Right atrium auricular region (tissue), 2 donors: ENCODE results near the gene TMEM59L. TPM values are rescaled to one million over a fixed set of nuclear protein-coding genes. Genes with fewer than 3 reads are reported as not detected.

ENCODE experiments used
- DNase-seq: peaks from one replicate; pipeline ENCODE4 v3.0.0-alpha.2; 2019; ENCODE audit warnings: low spot score
- H3K27ac ChIP-seq, 2 donors: fragments of 200-600 bp; sonication (generic); 1 replicate in 1 of 2; 2 replicates in 1 of 2; pipeline ENCODE4 v1.5.1; 2016 to 2019
- H3K27me3 ChIP-seq, 2 donors: fragments of 200-600 bp; sonication (generic); one replicate each; pipeline versions ENCODE4 v1.5.1 to v1.6.0; 2017 to 2019
- H3K36me3 ChIP-seq: fragments of 200-600 bp; sonication (generic); one replicate; pipeline ENCODE4 v1.5.1; 2016
- H3K4me1 ChIP-seq, 2 donors: fragments of 200-600 bp; sonication (generic); one replicate each; pipeline versions ENCODE4 v1.5.1 to v1.6.0; 2017 to 2019
- H3K4me3 ChIP-seq, 2 donors: fragments of 200-600 bp; sonication (generic); 1 replicate in 1 of 2; 2 replicates in 1 of 2; pipeline ENCODE4 v1.5.1; 2017 to 2019; ENCODE audit warnings: mild to moderate bottlenecking in 1 of 2, moderate library complexity in 1 of 2
- H3K9me3 ChIP-seq, 2 donors: fragments of 200-600 bp; sonication (generic); one replicate each; pipeline ENCODE4 v1.5.1; 2019
- total RNA-seq, 2 donors: library from RNA; depleted of rRNA; stranded (reverse); fragments of >200 nt; gene quantifications; one replicate each; pipeline ENCODE4 v1.1.0, GENCODE V29; 2016
- TF ChIP-seq, protein P1 (sequence below), 2 donors: fragments of 200-600 bp; sonication (generic); IDR thresholded peaks; one replicate each; pipeline ENCODE4 v1.5.1; 2019; ENCODE audit warnings: antibody characterized with exemption in 2 of 2

TMEM59L gene
- total RNA-seq, 2 donors from 2014 or later: 2.2 to 3.0 TPM

DNA sequence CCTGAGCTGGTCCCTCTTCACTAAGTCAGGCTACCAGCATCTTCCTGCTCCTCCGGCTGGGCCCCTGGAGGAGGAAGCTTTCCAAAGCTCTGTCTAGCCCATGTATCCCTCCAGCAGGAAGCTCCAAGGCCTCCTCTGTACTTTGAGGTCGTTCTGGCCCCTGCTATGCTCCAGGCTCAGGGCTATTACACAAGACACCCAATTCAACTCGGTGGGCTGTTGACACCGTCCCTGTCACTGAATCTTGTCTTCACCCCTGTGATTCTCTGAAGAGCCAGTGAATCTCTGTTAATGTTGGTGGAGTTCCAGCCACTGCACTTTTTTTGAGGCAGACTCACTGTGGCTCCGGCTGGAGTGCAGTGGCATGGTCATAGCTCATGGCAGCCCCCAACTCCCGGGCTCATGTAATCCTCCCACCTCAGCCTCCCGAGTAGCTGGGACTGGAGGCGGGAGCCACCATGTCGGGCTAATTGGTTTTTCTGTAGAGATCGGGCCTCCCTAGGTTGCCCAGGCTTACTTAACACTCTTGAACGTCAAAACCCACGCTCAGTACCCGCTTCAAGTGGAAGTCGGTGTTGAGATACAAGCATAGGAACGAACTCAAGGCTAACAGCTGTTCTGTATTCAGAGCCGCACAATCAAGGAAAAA lies 24.6 kb upstream of the TMEM59L start:
- Histone ChIP-seq H3K4me1 (peaks cover 0 to 18% of the 10 kb centered on the region in 2 donors), H3K9me3 (no peaks in the 10 kb centered on the region), H3K27ac (peak overlapping the region; percentile 78 to 86), H3K36me3 (peaks cover 10% of the 10 kb centered on the region), H3K4me3 (peak overlapping the region; percentile 72 to 84), H3K27me3 (no peaks in the 10 kb centered on the region)
- DNase-seq: no peak
- TF ChIP-seq, protein P1, sequence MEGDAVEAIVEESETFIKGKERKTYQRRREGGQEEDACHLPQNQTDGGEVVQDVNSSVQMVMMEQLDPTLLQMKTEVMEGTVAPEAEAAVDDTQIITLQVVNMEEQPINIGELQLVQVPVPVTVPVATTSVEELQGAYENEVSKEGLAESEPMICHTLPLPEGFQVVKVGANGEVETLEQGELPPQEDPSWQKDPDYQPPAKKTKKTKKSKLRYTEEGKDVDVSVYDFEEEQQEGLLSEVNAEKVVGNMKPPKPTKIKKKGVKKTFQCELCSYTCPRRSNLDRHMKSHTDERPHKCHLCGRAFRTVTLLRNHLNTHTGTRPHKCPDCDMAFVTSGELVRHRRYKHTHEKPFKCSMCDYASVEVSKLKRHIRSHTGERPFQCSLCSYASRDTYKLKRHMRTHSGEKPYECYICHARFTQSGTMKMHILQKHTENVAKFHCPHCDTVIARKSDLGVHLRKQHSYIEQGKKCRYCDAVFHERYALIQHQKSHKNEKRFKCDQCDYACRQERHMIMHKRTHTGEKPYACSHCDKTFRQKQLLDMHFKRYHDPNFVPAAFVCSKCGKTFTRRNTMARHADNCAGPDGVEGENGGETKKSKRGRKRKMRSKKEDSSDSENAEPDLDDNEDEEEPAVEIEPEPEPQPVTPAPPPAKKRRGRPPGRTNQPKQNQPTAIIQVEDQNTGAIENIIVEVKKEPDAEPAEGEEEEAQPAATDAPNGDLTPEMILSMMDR (IDR thresholded peaks at IDR 0.05): no peak

DNA sequence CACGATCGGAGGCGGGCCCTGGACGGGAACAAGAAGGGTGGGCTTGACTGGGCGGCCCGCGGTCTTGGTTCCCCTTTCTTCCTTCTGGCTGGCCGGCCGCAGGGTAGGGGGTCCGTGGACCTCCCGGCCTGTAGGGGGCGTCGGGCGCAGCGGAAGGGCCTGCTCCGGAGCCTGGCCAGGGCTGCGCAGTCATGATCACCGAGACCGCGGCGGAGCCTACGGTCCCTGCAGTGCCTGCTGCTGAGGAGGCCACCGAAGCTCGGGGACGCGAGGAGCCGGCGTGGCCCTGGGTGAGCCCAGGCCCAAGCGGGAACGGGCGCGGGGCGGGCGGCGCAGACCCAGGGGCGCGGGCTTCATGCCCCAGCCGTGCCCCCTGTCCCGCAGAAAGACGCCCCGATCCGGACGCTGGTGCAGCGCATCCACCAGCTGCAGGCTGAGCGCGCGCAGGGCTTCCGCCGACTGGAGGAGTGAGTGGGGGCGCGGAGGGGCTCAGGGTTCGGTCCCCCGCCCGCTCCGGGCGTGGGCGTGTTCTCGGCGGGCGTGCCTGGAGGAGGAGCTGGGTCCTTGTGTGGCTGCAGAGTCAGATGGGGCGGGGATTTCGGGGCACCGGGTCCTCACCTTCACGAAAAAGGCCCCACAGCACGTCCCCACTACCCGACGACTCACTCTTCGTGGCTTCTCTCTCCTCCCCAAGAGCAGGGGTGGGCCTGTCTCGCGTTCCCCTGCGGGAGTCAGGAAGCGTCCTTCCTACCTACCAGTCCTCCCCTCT lies 23.9 kb upstream of the TMEM59L start, which contains the start of gene REX1BD:
Gene REX1BD, plus strand, starts transcription at position 188 of the 769 bp plus-strand sequence. Its CDS starts 4 bp downstream, at position 192.
- TF ChIP-seq, protein P1 (IDR thresholded peaks at IDR 0.05): peak; percentile 84 to 91
- H3K9me3 ChIP-seq: no peaks in the 10 kb centered on the region
- H3K27me3 ChIP-seq: no peaks in the 10 kb centered on the region
- H3K27ac ChIP-seq: peak within 1 kb of the TSS; percentile 78 to 86
- H3K4me1 ChIP-seq: peaks cover 0 to 20% of the 10 kb centered on the region in 2 donors
- peaks cover 10% of the 10 kb centered on the region for H3K36me3 ChIP-seq
- DNase-seq: peak; percentile 88
- H3K4me3 ChIP-seq: peak within 1 kb of the TSS; percentile 72 to 84

DNA sequence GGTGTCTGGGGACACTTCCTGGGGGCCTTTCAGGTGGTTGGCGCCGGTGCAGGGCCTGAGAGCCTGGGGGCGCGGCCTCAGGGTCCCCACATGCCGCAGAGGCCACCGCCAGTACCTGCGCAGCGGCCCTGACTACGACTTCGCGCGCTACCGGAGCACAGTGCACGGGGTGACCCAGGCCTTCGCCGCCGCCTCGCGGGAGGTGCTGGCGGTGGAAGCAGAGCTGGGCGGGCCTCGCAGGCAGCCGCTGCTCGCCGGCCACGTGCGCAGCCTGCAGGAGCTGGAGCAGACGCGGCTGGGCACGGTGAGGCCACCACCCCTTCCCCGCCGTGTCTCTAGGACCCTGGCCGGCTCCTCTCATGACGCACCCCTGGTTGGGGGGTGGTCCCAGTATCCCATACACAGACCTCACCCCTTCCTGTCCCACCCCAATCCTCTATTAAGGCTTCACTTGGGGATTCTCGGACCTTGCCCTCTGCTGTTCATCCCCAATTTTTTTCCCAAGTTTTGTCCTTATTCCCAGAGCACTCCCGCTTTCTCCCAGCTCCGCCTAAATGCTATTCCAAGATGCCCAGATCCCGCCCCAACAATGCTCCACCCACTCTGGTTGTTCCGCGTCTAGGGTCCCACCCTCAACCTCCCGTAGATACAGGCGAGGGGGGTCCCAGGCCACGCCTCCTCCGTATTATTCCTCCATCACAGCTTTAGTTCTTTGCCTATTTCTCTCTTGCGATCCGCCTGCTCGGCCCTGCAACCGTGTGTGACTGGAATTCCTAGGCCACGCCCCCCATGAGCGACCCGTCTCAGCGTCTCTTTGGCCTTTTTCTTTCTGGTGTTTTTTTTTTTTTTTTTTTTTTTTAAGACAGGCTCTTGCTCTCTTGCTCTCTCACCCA lies 23.0 kb upstream of the TMEM59L start:
- Histone ChIP-seq H3K9me3 (no peaks in the 10 kb centered on the region), H3K27ac (peak overlapping the region; percentile 78 to 86), H3K27me3 (no peaks in the 10 kb centered on the region), H3K4me3 (peak overlapping the region; percentile 72 to 84), H3K4me1 (peaks cover 0 to 28% of the 10 kb centered on the region in 2 donors), H3K36me3 (peaks cover 10% of the 10 kb centered on the region)
- DNase-seq: peak; percentile 74
- TF ChIP-seq, protein P1 (IDR thresholded peaks at IDR 0.05): peak in 1 of 2 donors; percentile 41

DNA sequence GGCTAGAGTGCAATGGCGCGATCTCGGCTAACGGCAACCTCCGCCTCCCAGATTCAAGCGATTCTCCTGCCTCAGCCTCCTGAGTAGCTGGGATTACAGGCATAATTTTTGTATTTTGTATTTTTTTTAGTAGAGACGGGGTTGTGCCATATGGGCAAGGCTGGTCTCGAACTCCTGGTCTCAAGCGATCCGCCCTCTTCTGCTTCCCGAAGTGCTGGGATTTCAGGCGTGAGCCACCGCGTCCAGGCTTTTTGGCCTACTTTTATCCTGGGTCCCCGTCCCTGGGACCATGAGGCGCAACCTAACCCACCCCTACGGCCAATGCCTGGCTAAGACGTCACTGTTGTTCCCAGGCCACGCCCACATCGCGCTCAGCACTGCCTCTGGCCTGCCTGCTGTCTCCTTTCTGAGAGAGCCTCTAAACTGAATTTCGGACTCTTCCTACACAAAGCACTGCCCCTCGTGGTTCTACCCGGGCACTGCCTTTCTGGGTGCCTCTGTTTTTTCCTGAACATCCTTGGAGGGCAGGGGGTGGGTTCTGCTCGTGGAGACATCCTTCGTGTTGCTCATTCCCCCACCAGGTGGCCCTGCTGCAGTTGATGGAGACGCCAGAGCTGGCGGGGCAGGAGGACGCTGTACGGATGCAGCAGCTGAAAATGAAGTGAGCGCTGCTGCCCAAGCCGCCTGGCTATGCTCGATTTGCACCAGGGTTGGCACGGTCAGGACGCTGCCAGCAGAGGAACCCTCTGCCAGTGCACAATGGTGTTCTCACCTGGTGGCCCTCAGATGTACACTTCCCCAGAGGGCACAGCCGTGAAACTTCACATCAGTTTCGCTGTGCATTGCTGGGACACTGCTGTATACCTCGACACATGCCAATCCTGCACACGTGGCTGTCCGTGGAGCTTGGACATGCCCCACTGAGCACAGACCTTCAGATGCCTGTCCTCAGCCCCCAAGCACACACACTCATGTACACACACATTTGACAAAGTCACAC lies 22.1 kb upstream of the TMEM59L start:
- Histone ChIP-seq H3K4me1 (peaks cover 0 to 38% of the 10 kb centered on the region in 2 donors), H3K27ac (peak overlapping the region in 1 of 2 donors; percentile 86), H3K36me3 (peaks cover 10% of the 10 kb centered on the region), H3K4me3 (no peak overlapping the region), H3K9me3 (no peaks in the 10 kb centered on the region), H3K27me3 (no peaks in the 10 kb centered on the region)
- TF ChIP-seq, protein P1 (IDR thresholded peaks at IDR 0.05): no peak
- DNase-seq: peak; percentile 66
